ENCODE data around the gene ANKRD53. TPM values are rescaled to one million over a fixed set of nuclear protein-coding genes. Genes with fewer than 3 reads are reported as not detected.
A peak's percentile ranks its signal among the peaks of the same experiment; 100 is the strongest.
"Not testable (repeated sequence)": the region's sequence is repeated elsewhere in the genome, so short reads cannot be mapped to it uniquely, and the experiment has no call there.

The ANKRD53 gene
- polyA plus RNA-seq, 4 donors, result 0.47 to 1.1 (median 0.71) TPM

- DNase-seq (ENCODE audit: low read depth in 4 of 4, low spot score in 3 of 4), result no peak
Observed at GRCh38 chr2:71005271-71006202, 27.1 kb downstream of the ANKRD53 start.

GRCh38 chr2:71006323-71006722, 27.9 kb downstream of the ANKRD53 start:
- no peak for DNase-seq (ENCODE audit: low read depth in 4 of 4, low spot score in 3 of 4)

DNA sequence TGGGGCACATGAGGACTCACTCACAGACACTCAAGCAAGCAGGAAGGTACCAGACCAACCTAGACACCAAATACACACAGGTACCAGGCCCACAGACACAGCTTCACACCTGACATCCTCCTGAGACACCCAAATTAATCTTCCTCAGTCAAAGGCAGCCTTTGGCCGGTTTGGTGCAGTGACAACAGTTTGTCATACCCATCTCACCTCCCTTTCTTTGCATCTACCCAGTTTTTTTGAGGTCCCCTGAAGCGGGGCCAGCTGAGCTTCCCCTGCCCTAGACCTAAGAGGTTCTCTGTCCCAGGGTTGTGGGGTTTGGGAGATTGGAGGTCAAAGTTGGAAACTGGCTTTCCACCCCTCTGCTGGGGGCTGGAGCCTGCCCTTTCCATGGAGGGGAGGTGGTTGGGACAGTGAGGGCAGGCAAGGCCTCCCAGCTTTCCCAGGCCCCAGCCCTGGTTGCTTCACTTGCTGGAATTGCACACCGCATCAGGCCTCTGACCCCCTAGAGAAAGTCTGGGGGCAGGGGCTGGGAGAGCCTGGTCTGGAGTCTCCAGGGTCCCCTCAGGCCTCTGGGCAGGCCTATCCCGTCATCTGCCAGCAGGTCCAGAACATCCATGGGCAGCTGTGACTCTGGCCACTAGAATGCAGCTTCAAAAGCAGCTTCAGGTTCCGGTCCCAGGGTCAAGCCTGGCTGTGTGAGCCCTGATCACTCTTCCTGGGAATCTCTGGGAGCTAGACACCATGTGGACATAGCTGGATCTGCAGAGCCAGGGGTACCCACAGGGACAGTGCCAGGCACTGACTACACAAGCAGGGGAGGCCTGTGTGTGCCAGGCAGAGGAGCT, 28.7 kb downstream of the ANKRD53 start:
- DNase-seq (ENCODE audit: low read depth in 4 of 4, low spot score in 3 of 4), result no peak

DNA sequence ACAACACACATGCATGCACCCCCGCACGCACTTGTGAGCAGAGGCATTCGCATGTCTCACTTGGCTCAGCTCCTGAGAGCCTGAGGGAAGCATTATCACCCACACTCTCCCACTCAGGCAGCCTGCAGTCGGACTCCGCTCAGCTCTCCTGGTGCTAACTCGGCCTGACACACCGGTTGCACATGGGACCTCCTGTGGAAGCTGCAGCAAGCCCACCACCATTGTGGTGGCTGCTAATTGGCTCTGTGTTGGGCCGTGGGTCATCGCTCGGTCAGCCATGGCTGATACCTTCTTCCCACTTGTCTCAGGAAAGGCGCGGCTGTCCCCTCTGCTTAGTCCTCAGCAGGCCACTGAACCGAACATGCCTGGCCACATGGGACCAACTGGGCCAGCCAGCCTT, 29.9 kb downstream of the ANKRD53 start:
- no peak for DNase-seq (ENCODE audit: low read depth in 4 of 4, low spot score in 3 of 4)

GRCh38 chr2:71011786-71012185, 33.4 kb downstream of the ANKRD53 start:
- not testable (repeated sequence) for DNase-seq (ENCODE audit: low read depth in 4 of 4, low spot score in 3 of 4)

- no peak for DNase-seq (ENCODE audit: low read depth in 4 of 4, low spot score in 3 of 4)
Observed at GRCh38 chr2:71018625-71019024, 40.2 kb downstream of the ANKRD53 start.

- not testable (repeated sequence) for DNase-seq (ENCODE audit: low read depth in 4 of 4, low spot score in 3 of 4)
Observed at GRCh38 chr2:71019989-71020388, 41.6 kb downstream of the ANKRD53 start.

DNA sequence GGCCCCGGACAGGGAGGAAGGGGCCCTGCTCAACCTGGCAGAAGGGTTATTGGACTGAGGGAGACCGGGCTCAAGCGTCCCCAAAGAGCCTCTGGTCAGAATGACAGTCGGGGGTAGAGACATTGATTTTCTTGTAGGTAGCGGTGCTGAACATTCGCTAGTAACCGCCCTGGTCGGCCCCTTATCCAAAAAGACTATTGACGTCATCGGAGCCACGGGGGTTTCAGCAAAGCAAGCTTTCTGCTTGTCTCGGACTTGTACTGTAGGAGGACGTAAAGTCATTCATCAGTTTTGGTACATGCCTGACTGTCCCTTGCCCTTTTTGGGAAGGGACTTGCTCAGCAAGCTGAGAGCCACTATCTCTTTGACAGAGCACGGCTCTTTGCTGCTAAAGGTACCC, 43.0 kb downstream of the ANKRD53 start:
- not testable (repeated sequence) for DNase-seq (ENCODE audit: low read depth in 4 of 4, low spot score in 3 of 4)

DNA sequence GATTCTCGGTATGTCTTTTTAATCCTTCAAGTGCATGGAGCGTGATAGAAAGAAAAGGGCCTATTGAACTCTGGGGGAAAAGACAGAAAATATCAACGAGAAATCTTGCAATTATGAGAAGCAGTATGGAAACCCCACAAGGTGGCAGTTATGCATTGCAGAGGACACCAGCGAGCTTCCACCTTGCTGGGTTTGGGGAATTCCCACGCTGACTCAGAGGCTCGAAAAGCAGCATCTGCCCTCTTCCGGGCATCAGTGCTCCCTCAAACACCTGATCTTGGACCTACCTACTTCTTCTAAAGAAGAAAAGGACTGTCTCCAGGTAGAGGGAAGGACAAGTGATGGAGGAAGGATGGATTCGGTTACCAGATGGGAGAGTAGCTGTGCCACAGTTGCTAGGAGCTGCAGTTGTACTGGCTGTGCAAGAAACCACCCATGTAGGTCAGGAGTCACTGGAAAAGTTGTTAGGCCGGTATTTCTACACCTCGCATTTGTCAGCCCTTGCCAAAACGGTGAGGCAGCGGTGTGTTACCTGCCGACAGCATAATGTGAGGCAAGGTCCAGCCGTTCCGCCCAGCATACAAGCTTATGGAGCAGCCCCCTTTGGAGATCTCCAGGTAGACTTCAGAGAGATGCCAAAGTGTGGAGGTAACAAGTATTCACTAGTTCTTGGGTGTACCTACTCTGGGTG, 45.3 kb downstream of the ANKRD53 start:
- peak in 3 of 4 donors; percentile 12 to 46 (median 18) for DNase-seq (ENCODE audit: low read depth in 4 of 4, low spot score in 3 of 4)

Other genes with a start within 250 kb of the ANKRD53 start
- gene ADD2, start 210.4 kb upstream of the ANKRD53 start, polyA plus RNA-seq (ENCODE audit: insufficient read length in 4 of 4), result 1 to 10 TPM; 5.0 to 5.6 (median 5.3) TPM
- not detected for gene FIGLA, start 188.0 kb upstream of the ANKRD53 start, polyA plus RNA-seq (ENCODE audit: insufficient read length in 4 of 4)
- under 1 TPM in 2 of 4 donors, not detected in 2; 0.08 to 0.10 TPM for gene CLEC4F, start 158.0 kb upstream of the ANKRD53 start, polyA plus RNA-seq (ENCODE audit: insufficient read length in 4 of 4)
- under 1 TPM in 2 of 4 donors, not detected in 2; 0.08 to 0.17 TPM for gene CD207, start 142.8 kb upstream of the ANKRD53 start, polyA plus RNA-seq (ENCODE audit: insufficient read length in 4 of 4)
- under 1 TPM; 0.17 to 0.54 (median 0.43) TPM for gene VAX2, start 78.1 kb upstream of the ANKRD53 start, polyA plus RNA-seq (ENCODE audit: insufficient read length in 4 of 4)
- 10 to 100 TPM; 58.2 to 95.4 (median 83.4) TPM for gene ATP6V1B1, start 42.7 kb upstream of the ANKRD53 start, polyA plus RNA-seq (ENCODE audit: insufficient read length in 4 of 4)
- 10 to 100 TPM; 53.3 to 66.6 (median 57.8) TPM for gene TEX261, start 16.2 kb downstream of the ANKRD53 start, polyA plus RNA-seq (ENCODE audit: insufficient read length in 4 of 4)
- gene NAGK, start 90.0 kb downstream of the ANKRD53 start, polyA plus RNA-seq (ENCODE audit: insufficient read length in 4 of 4), result 10 to 100 TPM; 65.2 to 88.1 (median 79.4) TPM
- gene MCEE, start 151.6 kb downstream of the ANKRD53 start, polyA plus RNA-seq (ENCODE audit: insufficient read length in 4 of 4), result 10 to 100 TPM; 21.8 to 23.6 (median 22.7) TPM
- gene MPHOSPH10, start 152.0 kb downstream of the ANKRD53 start, polyA plus RNA-seq (ENCODE audit: insufficient read length in 4 of 4), result 10 to 100 TPM; 39.3 to 50.7 (median 47.5) TPM
- gene PAIP2B, start 248.5 kb downstream of the ANKRD53 start, polyA plus RNA-seq (ENCODE audit: insufficient read length in 4 of 4), result 10 to 100 TPM; 16.8 to 19.7 (median 18.2) TPM

All from right renal pelvis (tissue), 4 donors.